HG02943 (cell line): ENCODE data around the gene MYDGF.

Experiments used
- ATAC-seq: cut with Tn5 transposase; IDR thresholded peaks from one replicate; pipeline ENCODE4 v1.9.1; 2021; ENCODE audit warnings: mild to moderate bottlenecking, low read depth, moderate library complexity; ENCODE audit not compliant: unreplicated experiment

MYDGF gene

GRCh38 chr19:4649392-4650047 is 20.6 kb downstream of the MYDGF start:
- ATAC-seq: no peak

GRCh38 chr19:4647676-4648644 is 22.2 kb downstream of the MYDGF start:
- no peak for ATAC-seq

DNA sequence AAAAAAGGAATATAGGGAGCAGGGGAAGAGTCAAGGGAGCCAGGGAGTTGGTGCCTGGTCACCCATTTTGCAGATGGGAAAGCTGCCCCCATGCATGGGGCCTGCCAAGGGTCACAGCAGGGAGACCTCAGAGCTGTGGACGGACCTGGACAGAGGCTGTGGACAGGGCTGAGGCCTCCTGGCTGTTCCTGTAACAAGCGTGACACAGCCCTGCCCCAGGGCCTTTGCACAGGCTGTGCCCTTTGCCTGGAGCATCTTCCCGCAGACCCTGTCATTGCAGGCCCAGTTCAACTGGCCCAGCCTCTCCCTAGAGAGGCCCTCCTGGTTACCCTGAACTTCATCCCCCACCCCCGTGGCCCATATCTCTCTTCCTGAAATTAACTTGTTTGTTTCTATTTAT is 24.4 kb downstream of the MYDGF start:
- ATAC-seq: no peak

DNA sequence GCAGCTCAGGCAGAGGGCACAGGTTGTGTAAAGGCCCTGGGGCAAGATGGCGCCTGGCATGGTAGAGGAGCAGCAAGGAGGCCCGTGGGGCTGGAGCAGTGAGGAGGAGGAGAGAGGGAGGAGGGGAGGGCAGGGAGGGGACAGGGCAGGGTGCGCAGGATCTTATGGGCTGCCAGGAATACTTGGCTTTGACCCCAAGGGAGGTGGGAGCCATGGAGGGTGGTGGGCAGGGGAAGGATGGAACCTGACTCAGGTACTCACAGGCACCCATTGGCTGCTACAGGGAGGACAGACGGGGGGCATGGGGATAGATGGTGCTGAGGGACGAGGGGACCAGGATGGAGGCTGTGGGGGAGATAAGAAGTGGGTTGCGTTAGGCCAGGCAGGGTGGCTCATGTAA is 27.5 kb downstream of the MYDGF start:
- ATAC-seq: no peak

DNA sequence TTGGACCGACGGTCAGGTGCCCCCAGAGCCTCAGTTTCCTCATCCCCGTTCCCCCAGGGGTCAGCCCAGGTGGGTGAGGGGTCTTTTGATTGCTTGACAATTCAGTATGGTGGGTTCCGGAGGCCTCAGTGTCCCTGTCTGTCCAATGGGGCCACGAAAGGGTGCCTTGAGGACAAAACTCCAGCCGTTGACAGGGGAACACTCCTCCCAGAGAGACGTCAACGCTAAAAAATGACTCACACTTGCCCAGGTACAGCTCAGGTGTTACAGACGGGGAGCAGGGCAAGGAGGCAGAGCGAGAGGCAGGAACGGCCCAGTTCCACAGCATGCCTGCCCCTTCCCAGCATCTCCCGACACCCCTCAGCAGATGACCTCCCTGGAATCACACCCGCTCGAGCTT is 29.0 kb downstream of the MYDGF start:
- no peak for ATAC-seq

DNA sequence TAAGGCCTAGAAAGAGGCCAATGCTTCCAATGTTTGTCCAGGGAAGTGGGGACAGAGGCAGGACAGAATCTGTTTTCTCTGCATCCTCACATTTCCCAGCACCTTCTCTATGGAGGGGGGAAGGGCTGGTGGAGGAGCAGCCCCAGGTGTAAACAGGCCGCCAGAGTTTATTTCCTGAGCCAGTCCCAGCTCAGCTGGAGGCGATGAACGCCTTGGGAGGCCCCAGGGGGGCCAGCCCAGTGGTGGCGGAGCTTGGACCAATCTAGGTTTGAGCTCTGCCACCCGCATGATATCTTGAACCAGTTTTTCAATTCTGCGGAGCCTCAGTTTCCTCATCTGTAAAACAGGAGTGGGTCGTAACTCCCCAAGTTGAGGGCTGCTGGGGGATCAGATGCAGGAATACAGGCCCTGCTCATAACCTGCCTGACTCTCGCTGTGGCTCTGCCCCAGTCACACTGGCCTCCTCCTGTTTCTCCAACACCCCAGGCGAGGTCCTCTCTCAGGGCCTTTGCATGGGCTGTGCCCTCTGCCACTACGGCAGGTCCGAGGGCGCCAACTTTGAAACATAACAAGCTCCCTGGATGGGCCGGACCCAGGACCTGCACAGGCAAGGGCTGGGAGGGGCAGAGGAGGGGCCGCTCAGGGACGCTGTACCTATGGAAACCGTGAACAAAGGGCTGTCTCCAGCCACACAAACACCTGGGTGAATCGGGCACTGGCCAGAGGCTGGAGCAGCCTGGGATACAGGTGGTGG is 29.7 kb downstream of the MYDGF start:
- ATAC-seq: no peak

DNA sequence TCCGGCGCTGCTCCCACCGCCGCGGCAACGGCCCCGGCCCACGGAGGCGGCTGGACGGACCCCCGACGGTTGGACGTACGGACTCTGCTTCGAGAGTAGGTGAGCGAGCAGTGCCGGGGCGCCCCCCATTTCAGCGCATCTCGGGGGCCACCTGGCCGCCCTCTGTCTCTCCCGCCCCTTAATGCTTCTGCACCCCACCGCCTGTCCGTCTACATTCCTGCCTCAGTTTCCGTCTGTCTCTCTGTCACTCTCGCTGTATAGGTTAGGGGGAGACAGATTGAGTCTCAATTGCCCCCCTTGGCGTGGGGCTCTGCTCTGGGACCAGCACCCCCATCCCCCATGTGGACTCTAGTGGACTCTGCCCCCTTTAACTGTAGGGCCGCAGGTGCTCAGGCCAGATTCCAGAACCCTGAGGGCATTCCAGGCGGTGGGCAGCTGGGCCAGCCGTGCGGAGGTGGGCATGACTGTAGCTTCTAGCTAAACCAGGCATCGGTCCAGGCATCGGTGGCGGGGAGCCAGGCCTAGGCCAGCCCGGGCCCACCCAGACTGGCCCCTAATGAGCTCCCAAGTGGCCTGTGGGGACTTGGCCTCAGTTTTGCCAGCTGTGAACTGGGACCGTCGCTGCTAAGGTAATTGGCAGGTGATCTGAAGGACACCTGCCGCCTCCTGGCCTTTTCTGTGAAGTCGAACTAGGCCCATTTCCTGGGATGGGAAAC is 30.5 kb downstream of the MYDGF start:
- peak; percentile 15 for ATAC-seq

GRCh38 chr19:4638828-4639530 is 31.2 kb downstream of the MYDGF start, which contains the start of gene TNFAIP8L1:
TSS of gene TNFAIP8L1 (plus strand) at chr19:4639516. CDS start at chr19:4651870, 12,354 bp downstream.
- peak; percentile 67 for ATAC-seq

DNA sequence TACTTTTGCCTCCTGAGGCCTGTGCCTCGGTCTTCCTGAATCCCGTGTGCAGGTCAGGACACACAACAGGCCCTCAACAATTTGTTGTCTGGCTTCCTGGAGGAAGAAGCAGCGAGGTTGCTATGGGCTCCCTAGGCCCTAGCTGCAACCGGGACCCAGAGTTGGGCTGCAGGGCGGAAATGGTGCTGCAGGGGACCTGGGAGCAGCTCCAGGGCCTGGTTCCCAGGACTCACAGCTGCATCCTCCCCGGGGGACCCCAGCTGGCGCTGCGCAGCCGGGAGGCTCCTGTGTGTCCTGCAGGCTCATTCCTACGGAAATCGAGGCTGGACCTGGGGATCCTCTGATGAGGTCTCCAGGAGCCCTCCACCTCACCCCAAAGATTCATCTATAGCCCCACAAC is 31.8 kb downstream of the MYDGF start:
- no peak for ATAC-seq

- no peak for ATAC-seq
These were observed 33.4 kb downstream of the MYDGF start for GRCh38 chr19:4636761-4637160.

GRCh38 chr19:4636151-4636717 is 33.9 kb downstream of the MYDGF start:
- ATAC-seq: no peak

DNA sequence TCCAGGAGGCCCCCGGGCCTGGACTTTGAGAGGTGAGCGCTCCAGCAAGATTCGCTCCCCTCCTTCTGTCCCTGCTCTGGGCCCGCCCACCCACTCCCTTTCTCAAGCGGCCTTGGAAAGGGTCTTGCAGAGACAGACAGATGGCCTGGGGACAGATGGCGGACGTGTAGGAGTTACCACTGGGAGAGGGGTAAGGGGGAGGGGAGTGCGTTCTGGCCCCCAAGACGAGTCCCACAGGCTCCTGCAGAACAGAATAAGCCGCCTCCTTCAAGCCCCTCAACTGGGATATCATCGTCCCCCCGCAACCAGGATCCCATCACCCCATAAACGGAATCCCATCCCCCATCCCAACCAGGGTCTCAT is 34.4 kb downstream of the MYDGF start:
- no peak for ATAC-seq

GRCh38 chr19:4633140-4633967 is 36.8 kb downstream of the MYDGF start:
- ATAC-seq: no peak

DNA sequence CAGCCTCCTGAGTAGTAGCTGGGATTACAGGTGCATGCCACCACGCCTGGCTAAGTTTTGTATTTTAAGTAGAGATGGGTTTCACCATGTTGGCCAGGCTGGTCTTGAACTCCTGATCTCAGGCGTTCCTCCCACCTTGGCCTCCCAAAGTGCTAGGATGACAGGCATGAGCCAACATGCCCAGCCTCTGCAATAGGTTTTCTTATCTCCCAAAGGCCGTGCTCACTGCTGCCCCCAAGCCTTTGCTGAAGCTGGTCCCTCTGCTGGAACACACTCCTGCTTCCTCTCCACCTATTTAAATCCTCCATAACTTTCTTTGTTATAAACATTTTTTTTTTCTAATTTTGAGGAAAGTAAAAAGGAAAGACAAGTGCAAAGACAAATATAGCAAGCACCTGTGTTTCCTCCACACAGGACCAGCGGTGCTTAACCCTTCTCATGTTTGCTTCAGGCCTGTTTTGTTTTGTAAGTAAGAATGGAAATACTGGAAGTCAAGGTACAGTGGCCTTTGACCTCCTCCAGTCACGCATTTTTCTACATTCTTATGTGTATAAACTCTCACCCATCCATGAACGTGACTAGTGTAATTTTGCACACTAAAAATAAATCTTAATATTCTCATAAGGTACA is 45.3 kb downstream of the MYDGF start:
- no peak for ATAC-seq

DNA sequence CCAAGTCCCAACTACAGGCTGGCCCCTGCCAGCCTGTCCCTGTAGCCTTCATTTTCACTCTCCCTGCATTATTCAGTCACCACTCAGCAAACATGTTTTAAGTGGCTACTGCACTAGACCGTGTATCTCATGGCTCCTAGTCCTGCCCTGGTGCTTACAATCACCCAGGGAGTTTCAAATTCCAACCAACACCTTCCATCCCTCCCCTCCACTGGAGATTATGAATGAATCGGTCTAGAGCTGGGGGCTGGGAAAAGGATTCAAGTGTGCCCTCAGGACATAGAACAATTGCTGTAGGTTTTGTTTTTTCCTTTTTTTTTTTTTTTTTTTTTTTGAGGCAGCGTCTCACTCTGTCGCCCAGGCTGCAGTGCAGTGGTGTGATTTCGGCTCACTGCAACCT is 45.8 kb downstream of the MYDGF start:
- ATAC-seq: no peak

GRCh38 chr19:4622695-4623421 is 47.3 kb downstream of the MYDGF start:
- ATAC-seq: no peak

- ATAC-seq: no peak
These were observed 49.5 kb downstream of the MYDGF start for GRCh38 chr19:4620675-4621074.
